OCI-M2 (cell line): ENCODE data around the gene CDKN2B.

Source experiments
- DNase-seq: peaks from one replicate; lab custom pipeline; 2025; ENCODE audit not compliant: unreplicated experiment; lab: John Stamatoyannopoulos, UW

The CDKN2B gene

DNA sequence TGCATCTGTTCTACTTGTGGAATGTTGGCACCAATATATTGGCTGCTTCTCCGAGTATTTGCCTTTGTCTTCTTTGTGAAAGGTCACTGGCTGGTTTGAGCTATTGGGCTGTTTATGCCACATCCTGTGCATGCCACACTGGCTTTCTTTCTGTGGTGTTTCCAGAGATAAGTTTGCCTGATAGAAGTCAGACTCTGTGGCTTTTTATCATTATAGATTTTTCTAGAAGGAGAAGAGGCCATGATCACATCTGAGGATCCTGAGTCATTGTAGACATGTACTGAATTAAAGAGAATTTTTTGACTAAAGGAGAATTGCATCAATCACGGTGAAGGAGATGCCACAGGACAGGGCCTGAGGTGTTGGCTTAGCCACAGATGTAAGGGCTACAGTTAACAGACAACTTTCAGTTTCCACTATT lies 26.5 kb upstream of the CDKN2B start:
- no peak for DNase-seq

DNA sequence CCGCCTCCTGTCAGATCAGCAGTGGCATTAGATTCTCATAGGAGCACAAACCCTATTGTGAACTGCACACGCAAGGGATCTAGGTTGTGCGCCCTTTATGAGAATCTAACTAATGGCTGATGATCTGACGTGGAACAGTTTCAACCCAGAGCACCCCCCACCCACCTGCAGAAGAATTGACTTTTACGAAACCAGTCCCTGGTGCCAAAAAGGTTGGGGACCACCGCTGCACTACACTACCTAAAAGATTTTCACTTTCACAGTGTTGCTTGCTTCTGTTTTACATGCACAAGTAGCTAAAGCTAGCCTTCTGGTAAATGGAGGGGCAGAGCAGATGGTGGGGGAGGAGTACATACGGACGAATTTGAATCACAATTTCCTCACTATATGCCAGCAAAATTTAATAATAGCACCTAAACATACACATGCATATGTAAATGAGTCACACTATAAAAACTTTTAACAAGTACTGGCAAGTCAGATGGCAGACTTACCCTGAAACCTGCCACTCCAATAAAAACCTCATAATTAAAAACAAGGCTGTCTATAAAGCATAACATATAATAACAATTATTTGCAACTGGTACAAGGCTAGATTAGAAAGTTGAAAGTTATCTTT lies 24.0 kb upstream of the CDKN2B start:
- no peak for DNase-seq

DNA sequence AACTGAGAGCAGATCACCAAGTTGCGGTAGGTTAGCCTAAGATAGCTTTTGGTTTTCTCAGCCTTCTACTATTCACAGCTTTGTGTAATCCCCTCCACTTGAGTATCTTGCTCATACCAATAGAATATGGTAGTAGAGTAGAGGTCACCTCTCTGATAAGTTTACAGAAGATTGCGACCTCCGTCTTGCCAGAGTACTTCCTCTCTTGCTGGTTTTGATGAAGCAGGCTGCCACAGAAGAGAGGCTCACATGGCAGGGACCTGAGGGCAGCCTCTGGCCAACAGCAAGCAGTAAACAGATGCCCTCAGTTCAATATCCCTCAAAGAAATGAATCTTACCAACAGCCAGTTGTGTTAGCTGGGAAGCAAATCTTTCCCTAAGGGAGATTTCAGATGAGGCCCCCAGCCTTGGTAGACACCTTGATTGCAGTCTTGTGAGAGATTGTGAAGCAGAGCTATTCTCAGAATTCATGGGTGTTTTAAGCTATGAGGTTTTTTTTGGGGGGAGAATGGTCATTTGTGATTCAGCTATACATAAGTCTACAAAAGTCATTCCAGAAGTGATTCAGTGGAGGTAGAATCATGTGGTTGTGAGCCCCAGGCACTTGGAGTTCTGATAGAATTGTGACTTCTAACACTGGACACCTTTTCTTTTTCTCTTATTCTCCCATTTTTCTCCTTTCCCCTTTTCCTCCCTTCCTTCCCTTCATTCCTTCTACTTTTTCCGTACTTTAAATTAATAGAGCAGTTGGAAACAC lies 22.7 kb upstream of the CDKN2B start:
- DNase-seq, result no peak

DNA sequence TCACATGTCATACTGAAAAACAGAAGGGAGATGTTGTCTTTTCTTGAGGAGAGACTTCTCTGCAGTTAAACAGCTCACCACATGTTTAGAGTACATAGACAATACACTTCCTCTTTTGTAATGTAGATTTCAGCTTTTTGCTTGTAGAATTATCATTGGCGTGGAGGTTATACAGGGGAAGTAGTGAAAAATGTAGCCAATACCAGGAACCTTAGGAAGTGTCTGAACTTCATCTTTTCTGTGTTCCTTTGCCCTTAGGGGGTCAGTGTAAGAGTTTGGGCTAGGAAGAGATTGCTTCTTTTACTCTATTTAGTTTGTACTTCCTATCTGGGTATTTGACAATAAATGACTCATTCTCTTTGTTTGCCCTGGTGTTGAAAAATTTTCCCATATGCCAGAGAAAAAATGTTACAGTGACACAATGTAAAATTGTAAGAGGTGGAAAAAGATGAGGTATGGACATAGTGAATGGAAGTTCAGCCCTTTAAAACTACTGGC lies 21.0 kb upstream of the CDKN2B start:
- DNase-seq, result no peak

DNA sequence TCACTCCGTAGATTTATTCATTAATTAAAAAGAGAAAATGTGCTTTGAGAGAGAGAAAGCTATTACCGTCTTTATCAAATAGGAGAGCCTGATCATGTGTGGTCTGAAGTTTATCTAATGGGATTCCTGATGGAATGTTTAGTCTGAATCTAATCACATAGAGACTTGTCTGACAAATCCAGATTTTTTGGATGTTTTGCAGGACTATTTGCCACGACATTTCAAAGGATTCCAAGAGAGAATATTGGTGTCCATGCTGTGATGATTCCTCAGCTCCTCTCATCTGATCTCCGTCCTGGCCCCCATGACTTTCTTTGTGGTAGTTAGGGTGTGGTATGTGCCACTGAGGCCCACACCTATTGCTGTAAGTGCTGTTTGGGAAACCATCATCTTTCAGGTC lies 20.1 kb upstream of the CDKN2B start:
- DNase-seq, result no peak

DNA sequence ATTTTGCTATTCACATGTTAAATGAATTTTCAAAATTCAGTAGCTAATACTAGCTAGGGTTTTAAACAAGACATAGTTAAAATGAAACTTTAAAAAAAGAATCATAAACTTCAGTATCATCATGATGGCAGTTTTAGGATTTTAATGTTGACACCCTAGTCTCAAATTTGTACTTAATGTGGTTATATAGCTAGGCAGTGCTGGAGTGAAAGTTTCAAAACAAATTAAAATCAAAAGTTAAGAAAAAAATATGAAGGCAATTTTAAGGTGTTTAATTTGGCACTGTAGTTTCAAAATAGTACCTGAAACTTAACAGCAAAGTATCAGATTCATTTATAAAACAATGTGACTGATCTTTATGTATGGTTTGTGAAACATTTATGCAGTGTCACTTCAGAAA lies 19.3 kb upstream of the CDKN2B start:
- DNase-seq, result no peak

DNA sequence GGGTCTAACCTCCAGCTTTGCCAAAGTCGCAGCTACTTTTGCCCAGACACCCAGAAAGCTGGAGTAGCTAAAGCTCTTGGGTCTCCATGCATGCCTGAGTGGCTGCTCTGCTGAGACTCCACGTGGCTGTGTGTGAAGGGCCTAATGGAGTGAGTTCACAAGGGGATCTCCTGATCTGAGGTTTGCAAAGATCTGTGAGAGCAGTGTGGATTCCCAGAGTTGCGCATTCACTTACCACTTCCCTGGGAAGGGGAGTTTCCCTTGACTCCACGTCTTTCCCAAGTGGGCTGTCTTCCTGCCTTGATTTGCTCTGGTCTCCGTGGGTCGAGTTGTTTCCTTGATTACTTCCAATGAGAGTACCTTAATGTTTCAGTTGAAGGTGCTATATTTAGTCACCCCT lies 17.6 kb upstream of the CDKN2B start:
- DNase-seq, result no peak

DNA sequence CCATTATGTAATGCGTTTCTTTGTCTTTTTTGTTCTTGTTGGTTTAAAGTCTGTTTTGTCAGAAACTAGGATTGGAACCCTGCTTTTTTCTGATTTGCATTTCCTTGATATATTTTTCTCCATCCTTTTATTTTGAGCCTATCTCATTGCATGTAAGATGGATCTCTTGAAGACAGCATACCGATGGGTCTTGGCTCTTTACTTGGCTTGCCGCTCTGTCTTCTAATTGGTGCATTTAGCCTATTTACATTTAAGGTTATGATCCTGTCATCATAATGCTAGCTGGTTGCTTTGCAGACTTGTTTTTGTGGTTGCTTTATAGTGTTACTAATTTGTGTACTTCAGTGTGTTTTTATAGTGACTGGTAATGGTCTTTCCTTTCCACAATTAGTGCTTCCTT lies 13.3 kb upstream of the CDKN2B start:
- no peak for DNase-seq

DNA sequence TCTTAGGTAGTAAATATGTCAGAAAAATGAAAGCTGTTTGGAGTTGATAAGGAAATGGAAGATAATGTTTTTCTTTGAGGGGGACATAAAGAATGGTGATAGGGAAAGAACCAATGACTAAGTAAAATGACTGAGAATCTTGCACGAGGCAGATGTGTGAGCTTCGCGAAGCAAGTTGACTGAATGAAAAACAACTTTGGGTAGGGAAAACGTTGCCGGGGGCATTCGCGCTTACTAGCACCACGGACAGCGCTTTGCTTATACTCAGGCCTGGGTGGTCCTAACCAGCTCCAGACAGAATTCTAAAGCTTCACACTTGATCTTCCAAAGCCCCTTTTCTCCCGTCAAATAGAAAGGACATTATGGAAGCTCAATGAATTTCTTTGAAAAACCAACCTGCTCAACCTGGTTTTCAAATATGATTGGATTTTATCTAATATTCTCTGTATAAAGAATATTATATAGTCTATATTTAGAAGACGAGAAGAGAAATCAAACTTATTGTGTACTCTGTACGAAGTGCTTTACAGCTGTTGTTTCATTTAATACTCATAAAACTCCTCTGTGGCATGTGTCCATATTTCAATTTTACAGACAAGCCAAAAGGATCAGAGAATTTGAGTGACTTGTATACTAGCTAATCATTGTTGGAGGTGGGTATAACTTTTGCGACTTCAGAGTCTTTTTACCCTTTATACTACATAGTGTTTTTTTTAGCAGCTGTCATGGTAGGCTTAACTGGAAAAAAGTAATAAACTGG lies 1.9 kb upstream of the CDKN2B start:
- peak; percentile 88 for DNase-seq

DNA sequence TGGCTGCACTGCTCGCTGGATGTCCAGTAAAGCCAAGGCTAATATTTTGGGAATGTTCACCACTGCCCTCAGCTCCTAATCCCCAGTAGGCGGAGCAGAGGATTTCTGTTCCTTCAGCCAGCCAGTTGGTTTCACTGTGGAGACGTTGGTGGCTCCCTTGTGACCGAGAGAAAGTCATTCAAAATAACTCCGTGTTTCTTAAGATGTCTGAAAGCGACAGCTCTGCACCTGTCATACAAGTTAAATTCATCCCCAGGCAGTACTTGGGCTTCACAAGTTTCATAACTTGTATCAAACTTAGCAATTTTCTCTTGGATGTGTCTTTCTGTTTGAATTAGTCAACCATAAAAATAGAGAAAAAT lies 382 bp upstream of the CDKN2B start:
- DNase-seq, result no peak

DNA sequence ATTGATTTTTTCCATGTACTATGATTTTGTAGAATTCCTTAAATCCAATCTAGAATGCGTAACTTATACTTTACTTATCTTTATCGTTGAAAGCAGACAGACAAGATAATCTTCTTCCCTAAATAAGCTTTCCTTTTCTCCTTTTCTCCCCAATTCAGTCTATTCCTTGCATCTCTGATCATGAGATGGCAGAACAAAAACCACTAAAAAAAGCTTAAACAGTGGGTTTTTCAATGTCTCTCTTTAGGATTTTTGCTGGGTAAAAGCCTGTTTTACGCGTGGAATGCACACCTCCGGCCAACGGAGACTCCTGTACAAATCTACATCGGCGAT lies 755 bp downstream of the CDKN2B start:
- peak; percentile 18 for DNase-seq

DNA sequence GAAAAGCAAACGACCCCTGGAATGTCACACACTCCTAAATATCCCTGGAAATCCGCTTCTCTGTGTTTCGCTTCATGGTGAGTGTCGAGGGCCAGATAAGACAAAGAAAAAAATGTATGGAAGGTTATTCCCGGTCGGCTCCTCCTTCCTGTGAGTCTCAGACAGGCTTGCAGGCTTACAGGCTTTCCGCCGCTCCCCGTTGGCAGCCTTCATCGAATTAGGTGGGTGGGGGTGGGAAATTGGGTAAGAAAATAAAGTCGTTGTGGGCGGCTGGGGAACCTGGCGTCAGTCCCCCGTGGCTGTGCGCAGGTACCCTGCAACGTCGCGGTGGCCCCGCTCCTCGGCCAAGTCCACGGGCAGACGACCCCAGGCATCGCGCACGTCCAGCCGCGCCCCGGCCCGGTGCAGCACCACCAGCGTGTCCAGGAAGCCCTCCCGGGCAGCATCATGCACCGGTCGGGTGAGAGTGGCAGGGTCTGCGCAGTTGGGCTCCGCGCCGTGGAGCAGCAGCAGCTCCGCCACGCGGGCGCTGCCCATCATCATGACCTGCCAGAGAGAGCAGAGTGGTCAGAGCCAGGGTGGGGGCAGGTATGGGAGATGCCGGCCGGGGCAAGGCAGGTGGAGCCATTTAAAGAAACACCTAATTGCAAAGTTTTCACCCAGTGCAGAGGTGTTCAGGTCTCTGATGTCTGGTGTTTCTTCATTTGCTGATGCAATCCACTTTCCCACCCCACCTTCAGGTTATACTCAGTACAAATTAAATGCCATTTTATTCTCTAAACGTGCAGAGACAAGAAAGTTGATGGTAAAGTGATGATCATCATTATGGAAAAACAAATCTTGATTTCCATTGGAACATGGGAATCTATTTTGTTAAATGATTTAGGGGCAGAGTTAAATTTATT lies 3.2 kb downstream of the CDKN2B start:
- no peak for DNase-seq

DNA sequence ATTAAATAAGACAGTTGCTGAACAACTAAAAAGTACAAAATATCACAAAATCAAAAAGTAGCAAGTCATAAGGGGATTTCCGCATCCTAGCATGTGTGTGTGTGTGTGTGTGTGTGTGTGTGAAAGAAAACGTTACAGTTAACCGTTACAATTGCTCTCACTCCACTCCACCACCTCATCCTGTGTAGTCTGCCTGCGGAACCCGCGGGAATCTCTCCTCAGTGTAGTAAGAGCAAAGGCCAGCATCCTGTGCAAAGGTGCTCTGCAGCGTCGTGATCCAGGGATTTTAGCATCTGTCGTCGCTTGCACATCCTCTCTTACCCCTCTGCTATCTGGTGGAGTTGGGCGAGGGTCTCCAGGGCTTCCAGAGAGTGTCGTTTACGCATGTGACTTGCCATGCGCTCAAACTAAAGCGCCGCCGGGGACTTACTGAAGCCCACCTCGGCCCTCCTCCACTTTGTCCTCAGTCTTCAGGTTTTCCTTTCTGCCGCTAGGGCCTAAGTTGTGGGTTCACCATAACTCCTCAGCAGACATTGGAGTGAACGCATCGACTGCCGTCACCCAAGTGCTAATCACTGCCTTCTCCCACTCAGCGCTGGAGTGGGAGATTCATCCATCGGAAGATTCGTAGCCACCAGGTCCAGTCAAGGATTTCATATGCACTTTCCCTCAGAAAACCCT lies 3.9 kb downstream of the CDKN2B start:
- no peak for DNase-seq

DNA sequence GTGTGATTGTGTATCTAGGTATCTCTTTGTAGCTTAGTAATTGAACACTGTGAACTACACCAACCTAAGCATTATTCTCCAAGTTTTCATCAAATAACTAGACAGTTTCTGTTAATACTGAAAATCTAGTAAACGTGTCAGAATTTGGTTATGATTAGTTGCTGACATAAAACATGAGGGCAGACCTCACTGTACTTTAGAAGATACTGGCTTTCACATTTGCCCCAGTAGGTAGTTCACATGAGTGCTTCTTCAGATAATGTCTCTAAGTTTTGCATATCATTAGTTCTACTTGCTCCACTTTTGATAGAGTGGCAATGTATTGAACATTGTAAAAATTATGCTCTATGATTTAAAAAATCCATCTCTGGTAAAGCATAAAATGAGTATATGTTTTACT lies 7.1 kb downstream of the CDKN2B start:
- no peak for DNase-seq

DNA sequence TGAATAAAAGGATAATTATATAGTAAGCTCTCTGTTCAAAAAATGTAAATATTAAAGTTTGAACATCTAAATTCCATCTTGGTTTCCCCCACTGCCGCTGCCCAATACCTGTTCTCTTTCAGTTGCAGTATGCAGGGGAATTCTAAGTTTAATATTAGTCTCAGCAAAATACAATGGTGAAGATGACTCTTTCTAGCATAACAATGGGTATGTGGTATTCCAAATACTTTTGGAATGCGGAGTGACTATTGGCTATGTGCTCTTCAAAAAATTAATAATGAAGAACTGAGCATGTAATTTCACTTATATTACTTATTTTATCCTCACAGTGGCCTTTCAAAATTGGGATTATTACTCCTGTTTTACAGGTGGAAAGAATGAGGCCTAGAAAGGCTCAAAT lies 11.1 kb downstream of the CDKN2B start:
- no peak for DNase-seq

DNA sequence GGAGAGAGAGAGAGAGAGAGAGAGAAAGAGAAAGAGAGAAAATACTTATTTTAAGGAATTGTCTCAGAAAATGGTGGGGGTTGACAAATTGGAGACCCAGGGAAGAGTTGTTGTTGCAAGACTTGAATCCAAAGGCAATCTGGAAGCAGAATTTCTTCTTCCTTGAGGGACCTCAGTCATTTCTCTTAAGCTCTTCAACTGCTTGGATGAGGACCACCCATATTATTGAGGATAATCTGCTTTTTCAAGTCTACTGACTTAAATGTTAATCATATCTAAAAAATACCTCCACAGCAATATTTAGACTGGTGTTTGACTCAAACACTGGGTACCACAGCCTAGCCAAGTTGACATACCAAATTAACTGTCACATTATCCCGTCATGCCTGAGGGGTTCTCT lies 11.6 kb downstream of the CDKN2B start:
- no peak for DNase-seq

DNA sequence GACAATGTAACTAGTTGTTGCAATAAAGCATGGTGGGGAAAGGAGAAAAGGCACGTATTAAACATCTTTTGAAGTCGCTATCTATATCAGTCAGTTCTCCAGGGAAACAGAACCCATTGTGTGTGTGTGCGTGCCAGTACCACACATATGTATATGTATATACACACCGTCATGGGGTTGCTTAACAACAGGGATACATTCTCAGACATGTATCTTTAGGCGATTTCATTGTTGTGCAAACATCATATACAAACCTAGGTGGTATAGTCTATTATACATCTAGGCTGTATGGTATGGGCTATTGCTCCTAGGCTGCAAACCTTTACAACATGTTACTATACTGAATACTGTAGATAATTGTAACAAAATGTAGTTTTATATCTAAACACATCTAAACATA lies 12.2 kb downstream of the CDKN2B start:
- no peak for DNase-seq

DNA sequence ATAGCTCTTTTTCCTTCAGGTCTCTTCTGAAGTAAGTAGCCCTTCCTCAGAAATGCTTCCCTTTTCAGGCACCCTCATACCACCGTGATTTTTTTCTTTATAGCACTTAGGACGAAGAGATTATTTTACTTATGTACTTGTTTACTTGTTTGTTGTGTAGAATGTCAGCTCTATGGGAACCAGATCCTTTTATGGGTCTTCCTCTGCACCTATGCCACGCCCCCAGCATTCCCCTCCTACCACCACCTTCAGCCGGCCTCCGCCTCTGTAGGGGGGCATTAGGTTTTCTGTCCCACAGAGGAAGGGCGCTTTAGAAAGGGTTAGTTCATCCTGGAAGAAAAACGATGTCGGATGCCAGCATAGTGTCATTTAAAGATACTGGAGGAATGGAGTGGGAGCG lies 12.7 kb downstream of the CDKN2B start:
- no peak for DNase-seq

DNA sequence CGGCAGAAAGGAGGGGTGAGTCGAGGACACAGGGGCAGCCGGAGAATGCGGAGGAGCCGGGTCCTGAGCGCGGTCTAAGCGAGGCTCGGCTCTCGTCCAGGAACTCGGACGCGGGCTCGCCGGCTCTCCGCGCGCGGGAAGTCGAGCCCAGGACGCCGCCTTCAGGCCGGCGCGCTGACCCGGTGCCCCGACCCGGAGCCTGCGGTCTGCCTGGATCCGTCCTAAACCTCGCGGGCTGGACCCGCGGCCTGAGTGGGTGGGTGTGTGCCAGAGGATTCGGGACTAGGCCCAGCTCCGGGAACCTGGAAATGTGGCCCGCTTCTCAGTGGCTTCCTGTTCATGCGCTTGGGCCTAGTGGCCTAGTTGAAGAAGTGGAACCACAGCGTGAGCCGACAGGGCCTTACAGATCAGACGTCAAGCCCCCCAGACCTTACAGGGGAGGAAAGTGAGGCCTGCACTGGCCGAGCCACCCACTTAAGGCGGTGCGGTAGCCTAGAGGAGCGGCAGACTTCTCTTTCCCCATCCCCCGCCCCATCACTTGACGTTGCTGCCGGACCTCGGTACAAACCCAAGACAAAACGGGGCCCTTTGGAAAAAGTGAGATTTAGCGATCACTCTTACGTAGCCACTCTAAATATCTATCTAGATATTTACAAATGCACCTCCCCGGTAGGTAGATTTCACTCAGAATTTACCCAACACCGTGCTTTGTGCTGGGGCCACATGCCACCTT lies 13.3 kb downstream of the CDKN2B start:
- no peak for DNase-seq
